ENCODE data around the gene TRMT61A. TPM values are rescaled to one million over a fixed set of nuclear protein-coding genes. Genes with fewer than 3 reads are reported as not detected.
A peak's percentile ranks its signal among the peaks of the same experiment; 100 is the strongest.

TRMT61A gene
- total RNA-seq, 2 donors from 2014 or later: 10.0 to 17.8 TPM

GRCh38 chr14:103536693-103537092 lies 7.7 kb downstream of the TRMT61A start:
- intact Hi-C loops (cut with DNase I): no loop called here
- no peak for TF ChIP-seq CTCF (IDR thresholded peaks at IDR 0.05)
- Histone ChIP-seq H3K9me3 (no peaks in the 10 kb centered on the region), H3K27me3 (no peaks in the 10 kb centered on the region), H3K4me1 (peaks cover 19% of the 10 kb centered on the region), H3K9ac (ENCODE audit: low read depth in 2 of 2, low read length in 2 of 2) (no peak overlapping the region), H3K36me3 (no peaks in the 10 kb centered on the region), H3K4me3 (no peak overlapping the region), H3K27ac (no peak overlapping the region)
- DNase-seq: no peak

GRCh38 chr14:103537175-103537990 lies 8.4 kb downstream of the TRMT61A start:
- Histone ChIP-seq H3K9ac (ENCODE audit: low read depth in 2 of 2, low read length in 2 of 2) (no peak overlapping the region), H3K4me3 (no peak overlapping the region), H3K9me3 (no peaks in the 10 kb centered on the region), H3K27me3 (no peaks in the 10 kb centered on the region), H3K36me3 (no peaks in the 10 kb centered on the region), H3K4me1 (peaks cover 26% of the 10 kb centered on the region), H3K27ac (no peak overlapping the region)
- no peak for DNase-seq
- TF ChIP-seq CTCF (IDR thresholded peaks at IDR 0.05): no peak
- intact Hi-C loops (cut with DNase I): no loop called here

GRCh38 chr14:103538291-103539055 lies 9.5 kb downstream of the TRMT61A start:
- H3K4me1 ChIP-seq: peaks cover 35% of the 10 kb centered on the region
- peak overlapping the region in 1 of 2 donors; percentile 12 for H3K9ac ChIP-seq (ENCODE audit: low read depth in 2 of 2, low read length in 2 of 2)
- no peak overlapping the region for H3K4me3 ChIP-seq
- no peaks in the 10 kb centered on the region for H3K9me3 ChIP-seq
- intact Hi-C loops (cut with DNase I): no loop called here
- H3K27ac ChIP-seq: no peak overlapping the region
- no peaks in the 10 kb centered on the region for H3K36me3 ChIP-seq
- no peaks in the 10 kb centered on the region for H3K27me3 ChIP-seq
- no peak for TF ChIP-seq CTCF (IDR thresholded peaks at IDR 0.05)
- no peak for DNase-seq

- DNase-seq: no peak
- Histone ChIP-seq H3K27me3 (no peaks in the 10 kb centered on the region), H3K36me3 (no peaks in the 10 kb centered on the region), H3K9me3 (no peaks in the 10 kb centered on the region), H3K4me3 (no peak overlapping the region), H3K4me1 (peaks cover 35% of the 10 kb centered on the region), H3K9ac (ENCODE audit: low read depth in 2 of 2, low read length in 2 of 2) (no peak overlapping the region), H3K27ac (no peak overlapping the region)
- no peak for TF ChIP-seq CTCF (IDR thresholded peaks at IDR 0.05)
- intact Hi-C loops (cut with DNase I): no loop called here
Measured at GRCh38 chr14:103539056-103539825, 10.2 kb downstream of the TRMT61A start.

Measured in colonic mucosa (tissue), 4 donors.